C4-2B (cell line): Measurements from ENCODE around the gene SIGLEC1.

Source experiments
- CTCF ChIP-seq: fragments of 450-650 bp; conservative IDR thresholded peaks from 2 replicates; pipeline ENCODE4 v1.5.1; 2017; ENCODE audit warnings: mild to moderate bottlenecking
- ZFX ChIP-seq: fragments of 450-650 bp; IDR thresholded peaks from 2 replicates; pipeline ENCODE4 v1.6.1; 2017

- TF ChIP-seq ZFX (no peak), CTCF (no peak)
Measured at GRCh38 chr20:3721912-3722311, 9.5 kb upstream of the SIGLEC1 start.
